ENCODE measurements around the gene MYL6.

MYL6 gene

DNA sequence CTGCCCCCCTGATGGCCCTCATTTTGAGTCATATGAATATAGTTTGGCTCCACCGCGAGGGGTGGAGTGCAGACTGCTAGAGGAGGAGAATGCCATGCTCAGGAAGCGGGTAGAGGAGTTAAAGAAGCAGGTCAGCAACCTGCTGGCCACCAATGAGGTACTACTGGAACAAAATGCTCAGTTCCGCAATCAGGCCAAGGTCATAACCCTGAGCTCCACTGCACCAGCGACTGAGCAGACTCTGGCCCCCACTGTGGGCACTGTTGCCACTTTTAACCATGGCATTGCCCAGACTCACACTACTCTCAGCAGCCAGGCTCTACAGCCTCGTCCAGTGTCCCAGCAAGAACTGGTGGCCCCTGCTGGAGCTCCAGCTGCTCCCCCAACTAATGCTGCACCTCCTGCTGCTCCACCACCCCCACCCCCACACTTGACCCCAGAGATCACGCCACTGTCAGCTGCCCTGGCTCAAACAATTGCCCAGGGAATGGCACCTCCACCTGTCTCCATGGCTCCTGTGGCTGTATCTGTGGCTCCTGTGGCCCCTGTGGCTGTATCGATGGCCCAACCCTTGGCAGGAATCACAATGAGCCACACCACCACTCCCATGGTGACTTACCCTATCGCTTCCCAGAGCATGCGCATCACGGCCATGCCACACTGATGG is 36.8 kb upstream of the MYL6 start:
- DNase-seq (ENCODE audit: low read depth in 1 of 2, low spot score in 1 of 2), result no peak
- TF ChIP-seq POLR2AphosphoS5 (IDR thresholded peaks at IDR 0.05; ENCODE audit: low read depth) (no peak), REST (IDR thresholded peaks at IDR 0.05; ENCODE audit: insufficient replicate concordance, low read depth) (no peak), GABPA (IDR thresholded peaks at IDR 0.05; ENCODE audit: low read depth) (no peak), CTCF (IDR thresholded peaks at IDR 0.05; ENCODE audit: insufficient read depth, low read length) (no peak), SPI1 (IDR thresholded peaks at IDR 0.05; ENCODE audit: borderline replicate concordance, low read depth) (no peak)
- no peak overlapping the region for H3K27ac ChIP-seq (replicated peaks)
- no peak overlapping the region for H3K4me3 ChIP-seq (replicated peaks; ENCODE audit: insufficient read depth, low read length)
- H3K27me3 ChIP-seq (ENCODE audit: insufficient read depth, poor library complexity, severe bottlenecking), result no peaks in the 10 kb centered on the region

- H3K4me3 ChIP-seq (replicated peaks; ENCODE audit: insufficient read depth, low read length), result no peak overlapping the region
- TF ChIP-seq POLR2AphosphoS5 (IDR thresholded peaks at IDR 0.05; ENCODE audit: low read depth) (no peak), GABPA (IDR thresholded peaks at IDR 0.05; ENCODE audit: low read depth) (no peak), REST (IDR thresholded peaks at IDR 0.05; ENCODE audit: insufficient replicate concordance, low read depth) (no peak), CTCF (IDR thresholded peaks at IDR 0.05; ENCODE audit: insufficient read depth, low read length) (no peak)
- H3K27ac ChIP-seq (replicated peaks), result no peak overlapping the region
- H3K27me3 ChIP-seq (ENCODE audit: insufficient read depth, poor library complexity, severe bottlenecking), result no peaks in the 10 kb centered on the region
- no peak for DNase-seq (ENCODE audit: low read depth in 1 of 2, low spot score in 1 of 2)
Observed at GRCh38 chr12:56122637-56123036, 35.5 kb upstream of the MYL6 start.

DNA sequence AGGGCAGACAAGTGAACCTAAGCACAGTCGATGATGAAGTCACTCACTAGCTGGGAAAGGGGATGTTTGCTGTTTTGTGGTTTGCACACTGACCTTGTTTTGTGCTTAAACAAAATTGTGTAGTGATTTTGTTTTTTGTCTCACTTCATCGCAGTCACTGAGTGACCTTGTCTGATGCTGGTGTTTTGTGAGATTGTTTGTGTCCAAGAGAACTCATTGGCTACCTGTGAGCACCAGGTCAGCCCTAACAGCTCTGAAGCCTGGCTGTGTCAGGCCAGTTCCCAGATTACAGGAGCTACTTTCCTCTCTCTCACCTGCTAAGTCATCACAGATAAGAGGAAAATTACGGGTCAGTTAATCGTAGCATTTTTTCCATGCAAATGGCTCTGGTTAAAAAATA is 34.0 kb upstream of the MYL6 start:
- no peak overlapping the region for H3K27ac ChIP-seq (replicated peaks)
- TF ChIP-seq SPI1 (IDR thresholded peaks at IDR 0.05; ENCODE audit: borderline replicate concordance, low read depth), result no peak
- no peak for TF ChIP-seq REST (IDR thresholded peaks at IDR 0.05; ENCODE audit: insufficient replicate concordance, low read depth)
- TF ChIP-seq GABPA (IDR thresholded peaks at IDR 0.05; ENCODE audit: low read depth), result no peak
- no peak for TF ChIP-seq POLR2AphosphoS5 (IDR thresholded peaks at IDR 0.05; ENCODE audit: low read depth)
- TF ChIP-seq CTCF (IDR thresholded peaks at IDR 0.05; ENCODE audit: insufficient read depth, low read length), result no peak
- DNase-seq (ENCODE audit: low read depth in 1 of 2, low spot score in 1 of 2), result no peak

More for the DNA sequence above, 34.0 kb upstream of the MYL6 start:
- Histone ChIP-seq H3K27me3 (ENCODE audit: insufficient read depth, poor library complexity, severe bottlenecking) (no peaks in the 10 kb centered on the region), H3K4me3 (replicated peaks; ENCODE audit: insufficient read depth, low read length) (no peak overlapping the region)

All from HL-60 (cell line).